ENCODE results near the gene TMCC1.

The TMCC1 gene

DNA sequence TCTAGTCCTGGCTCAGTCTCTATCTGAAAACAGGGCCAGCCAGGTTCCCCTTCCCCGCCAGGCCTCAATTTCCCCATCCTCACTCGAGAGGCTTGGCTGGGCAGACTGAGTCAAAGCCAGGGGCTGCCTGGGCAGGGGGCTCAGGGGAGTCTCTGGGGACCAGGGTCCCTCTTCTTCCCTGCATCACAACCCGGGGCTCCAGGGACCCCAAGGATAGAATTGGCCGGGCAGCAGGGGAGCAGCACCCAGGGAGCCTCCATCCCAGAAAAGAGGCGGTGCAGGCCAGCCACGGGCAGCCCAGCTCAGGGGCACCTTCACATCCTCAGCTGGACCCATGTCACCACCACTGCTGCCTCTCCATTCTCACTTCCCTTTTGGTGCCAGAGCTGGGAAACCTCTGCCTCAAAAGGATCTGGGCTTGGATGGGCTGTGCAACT, 273.8 kb downstream of the TMCC1 start:
- Histone ChIP-seq H3K4me1 (ENCODE audit: insufficient read depth, low read length) (peaks cover 5% of the 10 kb centered on the region), H3K27me3 (ENCODE audit: insufficient read depth, low read length) (peaks cover 2% of the 10 kb centered on the region), H3K4me3 (ENCODE audit: low read length) (no peak overlapping the region), H3K9me3 (ENCODE audit: low read length) (no peaks in the 10 kb centered on the region), H3K36me3 (ENCODE audit: insufficient read depth, low read length) (no peaks in the 10 kb centered on the region), H2AFZ (ENCODE audit: low read depth, low read length) (no peak overlapping the region)

DNA sequence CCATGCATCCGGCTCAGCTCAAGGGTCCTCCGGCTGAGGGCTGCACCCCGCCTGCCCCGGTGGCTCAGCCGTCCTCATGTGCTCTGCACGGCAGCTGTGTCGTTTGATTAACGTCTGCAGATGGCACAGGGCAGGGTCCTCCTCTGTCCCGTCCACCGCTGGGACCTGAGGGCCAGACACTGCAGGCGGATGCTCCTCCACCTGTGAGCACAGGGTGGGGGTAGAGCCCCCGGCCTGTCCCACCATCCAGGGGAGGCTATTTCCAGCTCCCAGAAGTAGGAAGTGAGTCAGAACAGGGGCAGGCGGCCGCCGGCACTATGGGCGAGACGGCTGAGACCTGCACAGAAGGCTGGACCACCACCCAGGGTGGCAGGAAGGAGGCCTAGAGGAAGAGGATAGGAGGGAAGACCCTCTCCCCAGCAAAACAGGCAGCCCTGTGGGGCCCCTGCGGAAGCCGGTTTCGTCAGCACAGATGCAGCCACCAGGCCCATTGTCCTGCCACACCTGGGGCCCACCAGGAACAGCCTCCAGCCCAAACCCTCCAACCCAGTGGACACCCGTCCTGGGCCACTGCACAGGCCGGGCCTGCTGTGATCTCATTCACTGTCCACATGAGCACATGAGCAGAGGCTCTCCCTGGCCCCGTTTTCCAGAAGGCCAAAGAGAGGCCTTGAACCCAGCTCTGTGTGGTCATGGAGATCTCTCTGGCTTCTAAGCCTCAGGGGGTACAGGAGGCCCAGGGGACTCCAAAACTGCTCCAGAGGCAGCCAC, 274.4 kb downstream of the TMCC1 start:
- H3K4me1 ChIP-seq (ENCODE audit: insufficient read depth, low read length): peaks cover 5% of the 10 kb centered on the region
- no peak overlapping the region for H2AFZ ChIP-seq (ENCODE audit: low read depth, low read length)
- H3K27me3 ChIP-seq (ENCODE audit: insufficient read depth, low read length): peaks cover 2% of the 10 kb centered on the region
- no peaks in the 10 kb centered on the region for H3K9me3 ChIP-seq (ENCODE audit: low read length)
- no peak overlapping the region for H3K4me3 ChIP-seq (ENCODE audit: low read length)
- H3K36me3 ChIP-seq (ENCODE audit: insufficient read depth, low read length): no peaks in the 10 kb centered on the region

DNA sequence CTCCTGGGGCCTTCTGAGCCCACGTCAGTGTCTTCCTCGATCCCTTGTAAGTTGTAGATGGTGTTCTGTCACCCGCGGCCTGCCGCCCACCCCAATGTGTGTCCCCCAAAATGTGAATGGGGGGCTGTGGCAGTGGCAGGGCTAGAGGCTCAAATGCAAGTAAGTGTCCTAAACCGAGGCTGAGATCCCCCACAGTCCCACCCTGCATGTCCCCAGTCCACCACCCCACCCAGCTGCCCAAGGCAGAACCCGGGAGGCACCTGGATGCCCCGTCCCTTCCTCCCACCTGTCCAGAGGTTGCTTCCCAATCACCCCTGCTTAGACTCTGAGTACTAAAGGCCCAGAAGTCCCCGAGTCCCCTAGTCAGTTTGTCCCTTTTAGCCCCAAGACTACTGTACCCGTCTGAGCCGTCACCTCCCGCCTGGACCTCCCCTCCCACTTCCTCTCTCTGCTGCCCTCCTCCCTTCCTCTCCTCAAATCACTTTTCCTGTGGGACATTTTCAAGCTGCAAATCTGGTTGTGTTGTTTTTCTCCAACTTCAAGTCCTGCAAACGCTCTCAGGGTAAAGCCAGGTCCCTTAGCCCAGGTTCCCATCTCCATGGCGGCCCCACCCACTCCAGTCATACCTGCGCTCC, 275.2 kb downstream of the TMCC1 start:
- no peak overlapping the region for H3K4me3 ChIP-seq (ENCODE audit: low read length)
- no peaks in the 10 kb centered on the region for H3K36me3 ChIP-seq (ENCODE audit: insufficient read depth, low read length)
- no peaks in the 10 kb centered on the region for H3K9me3 ChIP-seq (ENCODE audit: low read length)
- no peak overlapping the region for H2AFZ ChIP-seq (ENCODE audit: low read depth, low read length)
- H3K27me3 ChIP-seq (ENCODE audit: insufficient read depth, low read length): peaks cover 2% of the 10 kb centered on the region
- peaks cover 5% of the 10 kb centered on the region for H3K4me1 ChIP-seq (ENCODE audit: insufficient read depth, low read length)

DNA sequence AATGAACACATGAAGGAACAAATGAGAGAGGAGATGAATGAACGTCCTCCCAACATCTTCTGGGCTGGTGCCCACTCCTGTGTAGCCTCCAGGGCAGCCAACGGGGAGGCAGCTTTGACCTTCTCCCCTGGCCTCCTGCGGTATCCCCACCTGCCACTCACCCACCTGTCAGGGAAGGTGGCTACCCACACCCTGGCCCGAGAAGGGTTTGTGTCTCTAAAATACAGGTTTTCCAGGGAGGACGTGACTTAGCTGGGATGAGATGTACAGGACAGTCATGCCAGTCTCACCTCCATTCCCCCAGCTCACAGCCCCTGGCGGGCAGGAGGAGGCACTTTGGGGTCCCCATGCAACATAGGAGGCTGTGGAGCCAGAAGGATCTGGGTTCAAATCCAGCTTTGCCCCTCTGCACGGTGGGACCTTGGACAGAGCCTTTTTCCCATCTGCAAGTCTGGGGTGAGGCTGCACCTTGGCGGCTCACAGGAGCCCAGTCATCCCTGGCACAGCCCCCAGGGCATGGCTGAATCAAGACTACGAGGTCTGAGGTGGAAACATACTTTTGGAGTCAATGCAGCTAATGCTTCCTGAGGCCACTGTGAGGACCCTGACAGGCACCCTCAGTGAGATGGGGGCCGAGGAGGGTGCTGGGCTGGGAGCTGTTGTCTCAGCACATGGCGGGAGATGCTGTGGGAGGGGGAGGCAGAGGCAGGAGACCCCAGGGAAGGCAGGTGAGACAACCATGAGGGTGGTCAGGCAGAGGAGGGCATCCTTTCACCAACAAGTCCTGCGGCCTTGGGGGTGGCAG, 275.9 kb downstream of the TMCC1 start:
- Histone ChIP-seq H3K36me3 (ENCODE audit: insufficient read depth, low read length) (no peaks in the 10 kb centered on the region), H2AFZ (ENCODE audit: low read depth, low read length) (no peak overlapping the region), H3K9me3 (ENCODE audit: low read length) (no peaks in the 10 kb centered on the region), H3K4me1 (ENCODE audit: insufficient read depth, low read length) (peaks cover 5% of the 10 kb centered on the region), H3K27me3 (ENCODE audit: insufficient read depth, low read length) (peaks cover 2% of the 10 kb centered on the region), H3K4me3 (ENCODE audit: low read length) (no peak overlapping the region)

DNA sequence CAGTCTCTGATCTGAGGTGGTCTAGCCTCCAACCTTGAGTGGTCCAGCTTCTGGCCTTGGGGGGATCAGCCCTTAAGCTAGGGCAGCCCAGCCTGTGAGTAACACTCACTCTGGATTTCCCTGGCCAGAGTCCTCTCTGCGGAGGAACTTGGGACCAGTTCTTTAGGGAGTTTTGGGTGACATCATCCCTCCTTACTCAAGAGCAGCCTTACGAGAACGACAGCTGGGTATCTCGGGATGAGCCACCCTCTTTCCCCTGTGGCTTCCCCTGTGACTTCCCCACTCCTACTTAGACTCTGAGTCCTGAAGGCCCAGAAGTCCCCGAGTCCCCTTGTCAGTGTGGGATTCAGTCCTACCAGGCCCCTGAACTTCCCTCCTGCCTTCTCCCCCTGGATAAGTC, 276.8 kb downstream of the TMCC1 start:
- Histone ChIP-seq H3K4me1 (ENCODE audit: insufficient read depth, low read length) (peaks cover 6% of the 10 kb centered on the region), H3K9me3 (ENCODE audit: low read length) (no peaks in the 10 kb centered on the region), H2AFZ (ENCODE audit: low read depth, low read length) (no peak overlapping the region), H3K4me3 (ENCODE audit: low read length) (no peak overlapping the region), H3K36me3 (ENCODE audit: insufficient read depth, low read length) (no peaks in the 10 kb centered on the region), H3K27me3 (ENCODE audit: insufficient read depth, low read length) (peaks cover 2% of the 10 kb centered on the region)

DNA sequence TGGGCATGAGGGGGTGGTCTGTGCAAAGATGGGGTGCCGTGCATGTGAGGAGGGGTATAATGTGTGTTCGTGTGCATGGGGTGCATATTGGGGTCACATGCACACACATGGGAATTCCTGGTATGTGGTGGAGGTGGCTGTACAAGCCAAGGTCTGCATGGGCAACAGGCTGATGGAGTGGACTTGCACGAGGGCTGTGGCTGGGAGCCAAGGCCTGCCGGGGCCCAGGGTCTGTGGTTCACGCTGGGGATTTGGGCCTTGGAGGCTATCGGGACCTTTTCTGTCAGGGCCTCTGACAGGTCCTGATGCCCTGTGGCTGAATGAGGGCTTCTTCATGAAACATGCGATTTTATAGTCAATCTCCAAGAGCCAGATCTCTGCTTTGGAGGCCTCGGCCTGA, 277.2 kb downstream of the TMCC1 start:
- no peak overlapping the region for H3K4me3 ChIP-seq (ENCODE audit: low read length)
- H2AFZ ChIP-seq (ENCODE audit: low read depth, low read length): no peak overlapping the region
- H3K27me3 ChIP-seq (ENCODE audit: insufficient read depth, low read length): peaks cover 2% of the 10 kb centered on the region
- no peaks in the 10 kb centered on the region for H3K9me3 ChIP-seq (ENCODE audit: low read length)
- H3K36me3 ChIP-seq (ENCODE audit: insufficient read depth, low read length): no peaks in the 10 kb centered on the region
- peaks cover 7% of the 10 kb centered on the region for H3K4me1 ChIP-seq (ENCODE audit: insufficient read depth, low read length)

DNA sequence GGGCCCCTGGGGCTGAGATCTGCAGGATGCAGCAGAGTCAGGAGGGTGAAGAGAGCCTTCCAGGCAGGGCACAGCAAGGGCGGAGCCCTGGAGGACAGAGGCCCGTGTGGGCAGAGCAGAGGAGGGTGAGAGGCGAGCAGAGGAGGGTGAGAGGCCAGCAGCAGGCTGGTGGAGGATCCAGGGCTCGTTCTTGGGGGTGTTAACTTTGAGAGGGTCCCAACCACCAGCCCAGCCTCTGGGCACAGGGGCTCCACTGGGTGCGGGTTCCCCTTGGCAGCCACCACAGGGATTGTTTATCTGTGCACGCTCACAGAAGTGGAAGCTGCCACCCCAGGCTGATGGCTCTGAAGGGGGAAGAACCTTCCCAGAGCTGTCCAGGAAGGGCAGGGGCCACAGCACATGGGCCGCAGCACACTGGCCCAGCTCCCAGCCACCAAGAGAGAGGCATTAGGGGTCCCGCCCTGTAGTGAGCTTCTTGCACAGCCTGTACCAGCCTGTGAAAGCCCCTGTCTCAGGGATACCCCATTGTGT, 277.7 kb downstream of the TMCC1 start:
- no peaks in the 10 kb centered on the region for H3K36me3 ChIP-seq (ENCODE audit: insufficient read depth, low read length)
- no peak overlapping the region for H3K4me3 ChIP-seq (ENCODE audit: low read length)
- peaks cover 7% of the 10 kb centered on the region for H3K4me1 ChIP-seq (ENCODE audit: insufficient read depth, low read length)
- no peak overlapping the region for H2AFZ ChIP-seq (ENCODE audit: low read depth, low read length)
- no peaks in the 10 kb centered on the region for H3K9me3 ChIP-seq (ENCODE audit: low read length)
- peaks cover 2% of the 10 kb centered on the region for H3K27me3 ChIP-seq (ENCODE audit: insufficient read depth, low read length)

DNA sequence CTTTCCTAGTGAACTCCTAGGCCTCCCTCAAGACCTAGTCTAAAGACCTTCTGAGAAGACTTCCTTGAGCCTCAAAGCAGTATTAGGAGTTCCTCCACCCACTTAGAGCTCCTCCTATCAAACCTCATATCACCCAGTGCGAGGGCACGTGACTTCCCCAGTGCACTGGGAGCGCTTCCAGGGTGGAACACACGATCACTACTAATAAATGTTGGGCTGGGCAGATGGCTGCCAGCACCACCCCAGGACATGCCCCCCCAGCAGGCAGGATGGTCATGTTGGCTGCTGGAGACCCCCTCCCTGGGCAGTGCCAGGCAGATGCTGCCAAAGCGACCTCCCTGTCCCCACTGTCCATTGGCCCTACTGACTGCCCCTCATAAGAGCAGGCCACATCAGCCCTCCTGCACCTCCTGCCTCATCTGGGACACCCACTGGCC, 278.6 kb downstream of the TMCC1 start:
- no peak overlapping the region for H3K4me3 ChIP-seq (ENCODE audit: low read length)
- peaks cover 2% of the 10 kb centered on the region for H3K27me3 ChIP-seq (ENCODE audit: insufficient read depth, low read length)
- peaks cover 7% of the 10 kb centered on the region for H3K4me1 ChIP-seq (ENCODE audit: insufficient read depth, low read length)
- H3K36me3 ChIP-seq (ENCODE audit: insufficient read depth, low read length): no peaks in the 10 kb centered on the region
- no peaks in the 10 kb centered on the region for H3K9me3 ChIP-seq (ENCODE audit: low read length)
- no peak overlapping the region for H2AFZ ChIP-seq (ENCODE audit: low read depth, low read length)

DNA sequence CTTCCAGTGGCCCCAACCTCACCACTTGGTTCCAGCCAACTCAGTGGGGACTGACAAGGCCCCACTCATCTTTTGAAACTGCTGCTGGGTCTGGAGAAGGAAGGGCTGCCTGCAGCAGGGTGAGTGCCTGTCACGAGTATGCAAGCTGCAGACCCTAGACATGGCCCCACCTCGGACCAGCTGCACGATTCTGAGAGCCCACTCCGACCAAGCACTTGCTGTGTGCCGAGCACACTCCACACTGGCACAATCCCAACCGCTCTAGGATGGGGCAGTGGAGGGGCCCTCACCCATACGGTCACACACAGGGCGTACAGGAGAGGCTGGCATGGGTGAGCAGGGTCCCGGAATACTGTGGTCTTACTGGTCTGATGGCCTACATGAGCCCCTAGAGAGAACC, 279.1 kb downstream of the TMCC1 start:
- no peak overlapping the region for H3K4me3 ChIP-seq (ENCODE audit: low read length)
- no peak overlapping the region for H2AFZ ChIP-seq (ENCODE audit: low read depth, low read length)
- H3K9me3 ChIP-seq (ENCODE audit: low read length): no peaks in the 10 kb centered on the region
- peaks cover 2% of the 10 kb centered on the region for H3K27me3 ChIP-seq (ENCODE audit: insufficient read depth, low read length)
- peaks cover 7% of the 10 kb centered on the region for H3K4me1 ChIP-seq (ENCODE audit: insufficient read depth, low read length)
- no peaks in the 10 kb centered on the region for H3K36me3 ChIP-seq (ENCODE audit: insufficient read depth, low read length)

DNA sequence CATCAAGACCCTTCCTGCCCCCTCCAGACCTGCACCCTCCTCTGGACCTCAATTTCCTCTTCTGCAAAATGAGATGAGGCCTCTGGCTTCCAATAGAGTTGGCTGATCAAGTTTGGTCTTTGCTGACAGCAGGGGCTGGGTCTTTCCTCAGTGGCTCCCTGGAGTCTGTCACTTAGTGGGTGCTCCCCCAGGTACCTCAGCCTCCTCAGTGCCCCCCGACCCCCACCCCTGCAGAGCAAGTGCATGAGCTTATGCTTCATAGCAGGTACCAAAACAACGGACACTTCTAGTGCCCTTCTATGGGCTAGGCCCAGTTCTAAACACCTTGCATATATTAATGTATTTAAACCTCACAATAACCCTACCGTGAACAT, 280.2 kb downstream of the TMCC1 start:
- H2AFZ ChIP-seq (ENCODE audit: low read depth, low read length): no peak overlapping the region
- H3K4me3 ChIP-seq (ENCODE audit: low read length): no peak overlapping the region
- peaks cover 2% of the 10 kb centered on the region for H3K27me3 ChIP-seq (ENCODE audit: insufficient read depth, low read length)
- H3K36me3 ChIP-seq (ENCODE audit: insufficient read depth, low read length): no peaks in the 10 kb centered on the region
- H3K4me1 ChIP-seq (ENCODE audit: insufficient read depth, low read length): peaks cover 7% of the 10 kb centered on the region
- H3K9me3 ChIP-seq (ENCODE audit: low read length): no peaks in the 10 kb centered on the region

DNA sequence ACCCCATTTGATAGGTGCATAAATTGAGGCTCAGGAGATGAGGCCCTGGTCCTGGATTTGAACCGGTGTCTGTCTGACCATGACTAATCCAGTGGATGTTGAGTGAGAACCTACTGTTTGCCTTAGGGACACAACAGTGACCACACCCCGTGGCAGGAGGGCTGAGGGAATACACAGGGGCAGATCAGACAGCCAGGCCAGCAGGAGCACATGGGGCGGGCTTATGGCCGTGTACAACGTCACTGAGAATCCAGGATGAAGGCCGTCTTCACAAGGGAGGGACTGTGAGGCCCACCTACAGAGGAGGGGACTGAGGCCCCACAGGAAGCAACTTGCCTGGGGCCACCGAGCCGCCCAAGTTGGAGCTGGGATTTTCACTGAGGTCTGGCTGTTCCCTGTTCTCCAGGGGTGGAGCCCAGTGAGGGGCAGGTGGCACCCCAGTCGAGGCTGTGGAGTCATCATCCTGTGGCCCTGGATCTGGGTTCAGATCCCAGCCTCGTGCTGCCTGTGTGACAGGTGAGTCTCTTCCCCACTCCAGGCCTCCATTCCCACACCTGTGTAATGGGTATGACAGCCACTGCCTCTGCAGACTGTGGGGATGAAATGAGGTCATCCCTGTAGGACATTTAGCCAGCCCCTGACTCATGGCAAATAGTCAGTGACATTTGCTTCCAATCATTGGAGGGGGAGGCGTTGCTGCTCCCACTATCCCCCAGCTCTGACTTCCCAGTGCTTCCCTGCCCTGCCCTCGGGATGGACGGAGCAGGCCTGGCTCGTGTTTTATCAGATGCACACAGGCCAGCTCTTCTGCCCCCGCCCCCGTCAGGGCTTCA, 280.8 kb downstream of the TMCC1 start:
- Histone ChIP-seq H3K4me3 (ENCODE audit: low read length) (no peak overlapping the region), H2AFZ (ENCODE audit: low read depth, low read length) (no peak overlapping the region), H3K4me1 (ENCODE audit: insufficient read depth, low read length) (peaks cover 7% of the 10 kb centered on the region), H3K9me3 (ENCODE audit: low read length) (no peaks in the 10 kb centered on the region), H3K27me3 (ENCODE audit: insufficient read depth, low read length) (peaks cover 4% of the 10 kb centered on the region), H3K36me3 (ENCODE audit: insufficient read depth, low read length) (no peaks in the 10 kb centered on the region)

DNA sequence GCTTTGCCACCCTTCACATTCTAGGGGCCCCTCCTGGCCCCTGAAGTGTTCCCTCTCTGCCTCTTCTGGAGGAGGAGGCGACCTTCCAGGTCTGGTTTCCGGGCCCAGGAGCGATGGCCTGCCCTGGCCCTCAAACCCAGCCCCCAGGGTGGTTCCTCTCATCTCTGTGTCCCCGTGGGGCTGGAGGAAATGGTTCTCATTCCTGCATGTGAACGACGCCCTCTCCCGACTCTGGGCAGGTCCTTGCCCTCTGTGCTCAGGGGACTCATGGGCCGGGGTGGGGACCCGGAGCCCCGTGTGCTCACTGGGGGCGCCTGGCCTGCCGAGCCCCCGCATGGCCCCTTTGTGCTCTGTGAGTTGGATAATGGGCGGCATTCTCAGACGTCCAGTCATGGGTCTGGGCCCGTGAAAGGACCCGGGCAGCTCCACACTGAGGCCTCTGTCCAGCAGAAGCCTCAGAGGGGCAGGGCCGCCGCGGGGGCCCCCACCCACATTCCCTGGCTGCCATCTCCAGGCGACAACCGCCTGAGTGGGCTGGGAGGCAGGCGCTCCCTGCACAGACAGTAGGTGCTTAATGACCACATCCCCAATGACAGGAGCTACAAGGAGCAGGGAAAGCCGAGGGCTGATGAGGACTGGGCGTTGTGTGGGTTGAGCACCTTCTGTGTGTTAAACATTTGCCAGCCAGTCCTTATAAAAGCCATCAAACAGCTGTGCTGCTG, 281.5 kb downstream of the TMCC1 start:
- peaks cover 8% of the 10 kb centered on the region for H3K27me3 ChIP-seq (ENCODE audit: insufficient read depth, low read length)
- no peak overlapping the region for H2AFZ ChIP-seq (ENCODE audit: low read depth, low read length)
- H3K4me3 ChIP-seq (ENCODE audit: low read length): no peak overlapping the region
- H3K36me3 ChIP-seq (ENCODE audit: insufficient read depth, low read length): no peaks in the 10 kb centered on the region
- no peaks in the 10 kb centered on the region for H3K9me3 ChIP-seq (ENCODE audit: low read length)
- H3K4me1 ChIP-seq (ENCODE audit: insufficient read depth, low read length): peaks cover 7% of the 10 kb centered on the region
